Prostate gland (tissue), 2 donors: ENCODE data around the gene DYNC1I2. TPM values are rescaled to one million over a fixed set of nuclear protein-coding genes. Genes with fewer than 3 reads are reported as not detected.

ENCODE experiments used
- DNase-seq: peaks from one replicate; pipeline ENCODE4 v3.0.0-alpha.2; 2019; ENCODE audit warnings: low spot score
- H3K27ac ChIP-seq, 2 donors: fragments of 200-600 bp; sonication (generic); 2 replicates each; pipeline ENCODE4 v1.5.1; 2017 to 2019
- H3K27me3 ChIP-seq: fragments of 200-600 bp; sonication (generic); replicated peaks from 2 replicates; pipeline ENCODE4 v1.5.1; 2019; ENCODE audit not compliant: insufficient read depth
- H3K36me3 ChIP-seq, 2 donors: fragments of 200-600 bp; sonication (generic); 1 replicate in 1 of 2; 2 replicates in 1 of 2; pipeline versions ENCODE4 v1.5.1 to v1.8.1; 2017 to 2019
- H3K4me1 ChIP-seq: fragments of 200-600 bp; sonication (generic); replicated peaks from 2 replicates; pipeline ENCODE4 v1.5.1; 2019
- H3K4me3 ChIP-seq, 2 donors: fragments of 200-600 bp; sonication (generic); 2 replicates each; pipeline ENCODE4 v1.5.1; 2017 to 2019
- H3K9me3 ChIP-seq: fragments of 200-600 bp; sonication (generic); 2 replicates; pipeline ENCODE4 v1.5.1; 2017
- CTCF ChIP-seq, 4 experiments: fragments of 200-600 bp in 2 of 4; fragments of 450-650 bp in 2 of 4; sonication (generic) in 2 of 4; IDR thresholded peaks; 1 replicate in 3 of 4; 2 replicates in 1 of 4; pipeline ENCODE4 v1.5.1; 2016 to 2019; ENCODE audit warnings: antibody characterized with exemption in 4 of 4, mild to moderate bottlenecking in 2 of 4, moderate library complexity in 2 of 4
- POLR2A ChIP-seq: fragments of 450-650 bp; IDR thresholded peaks from one replicate; pipeline ENCODE4 v1.6.1; 2016; ENCODE audit warnings: antibody characterized with exemption, mild to moderate bottlenecking
- POLR2AphosphoS5 ChIP-seq: sonication (generic); formaldehyde crosslinking; IDR thresholded peaks from one replicate; pipeline ENCODE4 v1.6.1; 2017; ENCODE audit warnings: antibody characterized with exemption
- WGBS: methylation state at CpG from one replicate; pipeline ENCODE4 v1.1.5; 2018; 5-methylcytosine and 5-hydroxymethylcytosine counted together
- intact Hi-C: fragments of 100-400 bp; cut with DNase I; formaldehyde crosslinking; loops from one replicate; pipeline ENCODE4 v1.14.2; 2022
- total RNA-seq, 2 donors: library from RNA; depleted of rRNA; stranded (reverse); fragments of >200 nt; gene quantifications; one replicate each; pipeline ENCODE4 v1.1.0, GENCODE V29; 2016

The DYNC1I2 gene
- total RNA-seq, 2 donors from 2014 or later: 70.7 to 82.1 TPM

- H3K27me3 ChIP-seq: no peaks in the 10 kb centered on the region
- DNase-seq: no peak
- no peaks in the 10 kb centered on the region for H3K9me3 ChIP-seq
- 81% methylated on average over 12 of the region's 12 CpGs for WGBS
- no peak overlapping the region for H3K4me3 ChIP-seq
- no peak overlapping the region for H3K27ac ChIP-seq
- intact Hi-C loops: no loop called here
- TF ChIP-seq POLR2A: no peak
- no peak for TF ChIP-seq POLR2AphosphoS5
- TF ChIP-seq CTCF (IDR thresholded peaks at IDR 0.05): no peak
- H3K36me3 ChIP-seq: no peaks in the 10 kb centered on the region
- H3K4me1 ChIP-seq: no peaks in the 10 kb centered on the region
These were observed 36.7 kb downstream of the DYNC1I2 start for GRCh38 chr2:171723716-171724683.

- TF ChIP-seq CTCF (IDR thresholded peaks at IDR 0.05): no peak
- intact Hi-C loops: no loop called here
- Histone ChIP-seq H3K27ac (no peak overlapping the region), H3K27me3 (no peaks in the 10 kb centered on the region), H3K4me1 (no peaks in the 10 kb centered on the region), H3K4me3 (no peak overlapping the region), H3K36me3 (peaks cover 0 to 3% of the 10 kb centered on the region in 2 donors), H3K9me3 (no peaks in the 10 kb centered on the region)
- DNase-seq: no peak
- WGBS: 98% methylated on average over 1 of the region's 1 CpG
These were observed 39.7 kb downstream of the DYNC1I2 start for GRCh38 chr2:171726847-171727450.

GRCh38 chr2:171728989-171729951, 42.0 kb downstream of the DYNC1I2 start:
- H3K9me3 ChIP-seq: no peaks in the 10 kb centered on the region
- H3K27ac ChIP-seq: no peak overlapping the region
- TF ChIP-seq POLR2A: no peak
- TF ChIP-seq CTCF (IDR thresholded peaks at IDR 0.05): no peak
- no peak for TF ChIP-seq POLR2AphosphoS5
- peaks cover 0 to 3% of the 10 kb centered on the region in 2 donors for H3K36me3 ChIP-seq
- DNase-seq: no peak
- 70% methylated on average over 3 of the region's 3 CpGs for WGBS
- no peak overlapping the region for H3K4me3 ChIP-seq
- intact Hi-C loops: no loop called here
- no peaks in the 10 kb centered on the region for H3K4me1 ChIP-seq
- no peaks in the 10 kb centered on the region for H3K27me3 ChIP-seq

GRCh38 chr2:171729952-171730317, 42.7 kb downstream of the DYNC1I2 start:
- 85% methylated on average over 3 of the region's 3 CpGs for WGBS
- no peak for TF ChIP-seq POLR2A
- no peak for TF ChIP-seq POLR2AphosphoS5
- TF ChIP-seq CTCF (IDR thresholded peaks at IDR 0.05): no peak
- peaks cover 0 to 3% of the 10 kb centered on the region in 2 donors for H3K36me3 ChIP-seq

More at GRCh38 chr2:171729952-171730317, 42.7 kb downstream of the DYNC1I2 start:
- intact Hi-C loops: no loop called here
- DNase-seq: no peak
- H3K4me1 ChIP-seq: no peaks in the 10 kb centered on the region
- H3K9me3 ChIP-seq: no peaks in the 10 kb centered on the region
- H3K27ac ChIP-seq: no peak overlapping the region
- no peaks in the 10 kb centered on the region for H3K27me3 ChIP-seq
- no peak overlapping the region for H3K4me3 ChIP-seq
